DMS79 treated with DMSO at 0.1 percent for 48 hours (cell line): Measurements from ENCODE around the gene UGT2B17.
"Not testable (repeated sequence)": the region's sequence is repeated elsewhere in the genome, so short reads cannot be mapped to it uniquely, and the experiment has no call there.

ENCODE experiments used
- DNase-seq: peaks from one replicate; lab custom pipeline; 2025; lab: John Stamatoyannopoulos, UW

Gene UGT2B17

GRCh38 chr4:68576272-68577125, at the start of gene UGT2B17:
Gene UGT2B17, minus strand, starts transcription at chr4:68576322. Its CDS starts 7,838 bp downstream, at chr4:68568484.
- DNase-seq, result no peak

GRCh38 chr4:68622731-68623130, 46.6 kb upstream of the UGT2B17 start:
- not testable (repeated sequence) for DNase-seq

- no peak for DNase-seq
These were observed 41.0 kb upstream of the UGT2B17 start for GRCh38 chr4:68617003-68617698.

GRCh38 chr4:68615699-68616422, 39.7 kb upstream of the UGT2B17 start:
- DNase-seq, result no peak

DNA sequence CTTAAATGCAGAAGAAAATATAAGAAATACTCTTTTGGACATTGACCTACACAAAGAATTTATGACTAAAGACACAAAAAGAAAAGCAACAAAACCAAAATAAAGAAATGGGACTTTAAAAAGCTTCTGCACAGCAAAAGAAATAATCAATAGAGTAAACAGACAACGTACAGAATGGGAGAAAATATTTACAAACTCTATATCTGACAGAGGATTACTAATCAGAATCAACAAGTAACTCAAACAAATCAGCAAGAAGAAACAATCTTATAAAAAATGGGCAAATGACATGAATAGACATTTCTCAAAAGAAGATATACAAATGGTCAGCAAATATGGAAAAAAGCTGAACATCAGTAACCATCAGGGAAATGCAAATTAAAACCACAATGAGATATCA, 37.6 kb upstream of the UGT2B17 start:
- no peak for DNase-seq

- no peak for DNase-seq
These were observed 30.1 kb upstream of the UGT2B17 start for GRCh38 chr4:68606240-68606639.

GRCh38 chr4:68599150-68599549, 23.0 kb upstream of the UGT2B17 start:
- no peak for DNase-seq

GRCh38 chr4:68597482-68597881, 21.4 kb upstream of the UGT2B17 start:
- DNase-seq, result no peak

DNA sequence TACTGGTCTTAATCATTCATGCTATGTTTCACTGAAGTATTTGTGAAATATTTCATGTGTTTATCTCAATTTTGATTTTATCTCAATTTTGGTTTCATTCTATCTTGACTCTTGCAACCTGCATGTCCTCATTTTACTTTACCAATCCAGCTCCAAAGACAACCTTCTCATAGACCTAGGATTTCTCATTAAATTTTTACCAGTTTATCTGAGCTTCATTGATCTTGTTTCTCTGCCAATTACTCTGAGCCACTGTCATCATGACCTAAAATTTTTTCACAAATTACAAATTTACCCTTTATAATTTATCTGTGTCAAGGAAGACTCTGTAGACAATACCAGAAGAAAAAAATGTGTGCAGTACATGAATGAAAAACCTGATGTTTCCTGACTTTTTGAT, 18.6 kb upstream of the UGT2B17 start:
- DNase-seq, result no peak

- no peak for DNase-seq
These were observed 17.0 kb upstream of the UGT2B17 start for GRCh38 chr4:68593112-68593511.

GRCh38 chr4:68592673-68593072, 16.6 kb upstream of the UGT2B17 start:
- DNase-seq, result no peak

DNA sequence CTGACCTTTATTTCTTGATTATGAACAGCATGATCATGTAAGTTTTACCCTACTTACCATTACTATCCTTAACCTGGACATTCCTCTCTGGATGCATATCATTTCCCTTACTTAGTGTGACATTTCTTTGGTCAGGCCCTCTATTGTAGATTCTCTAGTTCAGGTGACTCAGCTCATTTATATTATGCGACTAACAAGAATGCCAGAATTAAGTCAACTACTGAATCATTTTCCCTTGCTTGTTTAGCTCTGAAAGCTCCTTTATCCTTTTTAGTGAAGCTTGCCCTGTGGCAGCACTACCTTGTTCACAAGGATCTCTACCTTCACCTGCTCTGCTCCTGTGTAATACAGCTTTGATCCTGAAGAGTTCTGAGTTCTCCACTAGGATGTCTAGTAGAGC, 15.1 kb upstream of the UGT2B17 start:
- DNase-seq, result no peak

DNA sequence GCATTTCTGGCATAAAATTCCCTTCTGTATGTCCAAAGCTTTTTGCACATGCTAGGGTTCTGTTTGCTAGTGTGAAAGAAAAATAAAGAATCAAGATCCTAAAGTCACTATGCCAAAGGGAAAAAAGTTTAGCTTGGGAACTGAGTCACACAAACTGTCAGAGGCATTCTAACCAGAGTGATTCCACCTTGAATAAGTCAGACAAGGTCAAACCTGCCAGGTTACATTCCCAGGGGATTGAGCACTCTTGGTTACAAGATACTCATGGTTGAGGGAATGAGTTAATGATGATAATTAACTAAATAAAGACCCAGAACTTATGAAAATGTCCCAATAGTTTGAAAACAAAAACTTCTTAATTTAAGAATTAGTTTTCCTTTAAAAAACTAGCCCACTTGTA, 13.7 kb upstream of the UGT2B17 start:
- DNase-seq, result no peak

GRCh38 chr4:68582339-68582717, 6.2 kb upstream of the UGT2B17 start:
- DNase-seq, result no peak

GRCh38 chr4:68581383-68582338, 5.5 kb upstream of the UGT2B17 start:
- no peak for DNase-seq

DNA sequence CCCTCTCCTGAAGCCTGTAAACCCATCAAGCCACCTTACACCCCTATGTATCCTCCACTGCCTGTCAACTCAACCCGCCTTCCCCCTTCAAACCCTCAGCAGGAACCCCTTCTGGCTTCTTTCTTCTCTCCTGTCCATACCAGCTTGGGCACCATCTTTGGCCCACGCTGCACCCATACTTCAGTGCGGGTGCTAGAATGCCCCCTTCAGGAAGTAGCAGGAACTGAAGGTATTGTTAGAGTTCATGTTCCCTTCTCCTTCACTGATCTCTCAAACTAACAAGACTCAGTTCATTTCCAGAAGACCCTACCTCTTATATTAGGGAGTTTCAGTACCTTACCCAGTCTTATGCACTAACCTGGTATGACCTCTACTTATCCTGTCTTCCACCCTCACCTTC, 1.5 kb upstream of the UGT2B17 start:
- no peak for DNase-seq

DNA sequence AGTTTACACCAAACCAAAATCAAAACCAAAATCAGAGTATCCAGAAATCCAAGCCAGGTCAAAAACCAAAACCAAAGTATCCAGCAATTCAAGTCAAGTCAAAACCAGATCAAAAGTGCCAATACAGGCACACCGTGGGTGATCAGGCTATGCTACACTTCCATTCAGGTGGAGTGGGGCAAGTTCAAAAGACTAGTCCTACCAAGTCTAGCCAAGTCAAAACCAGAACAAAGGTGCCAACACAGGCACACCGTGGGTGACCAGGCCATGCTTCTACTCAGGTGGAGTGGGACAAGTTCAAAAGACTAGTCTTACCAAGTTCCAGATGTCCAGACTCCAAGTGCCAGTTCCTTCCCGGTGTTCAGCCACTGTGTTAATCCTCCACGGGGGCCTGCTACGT, 486 bp downstream of the UGT2B17 start:
- not testable (repeated sequence) for DNase-seq

DNA sequence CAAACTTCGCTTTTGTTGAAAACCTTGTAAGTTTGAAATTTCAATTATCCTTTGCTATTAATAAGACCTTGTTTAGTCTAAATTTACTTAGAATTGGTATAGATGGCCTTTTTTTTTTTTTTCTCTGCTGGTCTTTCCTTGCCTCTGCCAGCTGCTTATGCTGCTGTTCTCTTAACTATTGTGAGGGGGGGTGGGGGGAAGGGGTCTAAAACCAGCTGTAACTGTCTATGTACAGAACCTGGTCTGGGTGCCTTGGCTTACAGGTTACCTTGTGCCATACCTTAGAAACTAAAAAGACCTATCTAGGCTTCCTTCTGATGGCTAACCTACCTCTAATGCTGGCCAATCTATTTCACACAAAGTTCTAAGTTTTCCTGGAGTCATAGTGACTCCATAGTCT, 1.0 kb downstream of the UGT2B17 start:
- no peak for DNase-seq

DNA sequence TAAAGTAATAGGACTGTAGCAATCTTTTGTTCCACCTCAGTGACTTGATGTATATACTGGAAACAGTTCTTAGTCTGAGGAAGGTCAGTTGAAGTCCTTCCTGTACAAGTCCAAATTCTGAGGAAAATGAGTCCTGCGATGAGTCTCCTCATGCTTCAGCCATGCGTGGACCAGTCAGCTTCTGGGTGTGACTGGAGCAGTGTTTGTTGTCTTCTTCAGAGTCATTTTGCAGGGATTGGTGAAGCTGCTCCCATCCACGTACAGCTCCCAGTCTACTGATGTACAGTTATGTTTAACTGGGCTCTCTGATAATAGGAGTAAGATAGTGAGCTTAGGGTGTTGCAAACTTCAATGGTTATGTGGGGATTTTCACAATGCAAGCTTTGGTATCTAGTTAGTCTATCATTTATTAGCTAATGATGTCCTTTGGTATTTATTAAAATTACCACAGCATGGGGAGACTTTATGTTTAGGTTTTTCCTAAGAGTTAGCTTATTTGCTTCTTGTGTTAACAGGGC, 3.4 kb downstream of the UGT2B17 start:
- no peak for DNase-seq

DNA sequence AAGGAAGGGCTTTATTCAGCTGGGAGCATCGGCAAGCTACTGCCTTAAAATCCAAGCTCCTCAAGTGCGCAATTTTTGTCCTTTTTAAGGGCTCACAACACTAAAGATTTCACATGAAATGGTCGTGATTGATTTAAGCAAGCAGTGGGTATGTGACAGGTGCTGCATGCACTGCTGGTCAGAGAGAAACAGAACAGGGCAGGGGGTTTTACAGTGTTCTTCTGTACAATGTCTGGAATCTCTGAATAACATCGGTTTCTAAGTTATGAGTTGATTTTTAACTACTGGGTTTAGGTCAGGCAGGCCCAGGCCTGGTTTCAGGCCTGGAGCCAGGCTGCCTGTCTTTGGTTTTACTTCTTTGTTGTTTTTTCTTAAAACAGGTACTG, 6.0 kb downstream of the UGT2B17 start:
- DNase-seq, result no peak

GRCh38 chr4:68569466-68570121, 6.5 kb downstream of the UGT2B17 start:
- no peak for DNase-seq
